ENCODE measurements around the gene SHC2.

The SHC2 gene

GRCh38 chr19:489418-490196 is 28.8 kb upstream of the SHC2 start:
- no peak for TF ChIP-seq CTCF (IDR thresholded peaks at IDR 0.05; ENCODE audit: low read depth, low read length, missing control alignments)
- DNase-seq (ENCODE audit: low read depth) = no peak
- H3K4me3 ChIP-seq (ENCODE audit: low read depth, low read length) = peak overlapping the region; percentile 93

GRCh38 chr19:488505-489417 is 27.9 kb upstream of the SHC2 start:
- peak overlapping the region; percentile 93 for H3K4me3 ChIP-seq (ENCODE audit: low read depth, low read length)
- peak; percentile 67 for DNase-seq (ENCODE audit: low read depth)
- TF ChIP-seq CTCF (IDR thresholded peaks at IDR 0.05; ENCODE audit: low read depth, low read length, missing control alignments) = no peak

- DNase-seq (ENCODE audit: low read depth) = no peak
- no peak overlapping the region for H3K4me3 ChIP-seq (ENCODE audit: low read depth, low read length)
- TF ChIP-seq CTCF (IDR thresholded peaks at IDR 0.05; ENCODE audit: low read depth, low read length, missing control alignments) = no peak
Measured at GRCh38 chr19:485583-486236, 24.9 kb upstream of the SHC2 start.

GRCh38 chr19:485077-485476 is 24.2 kb upstream of the SHC2 start:
- no peak for TF ChIP-seq CTCF (IDR thresholded peaks at IDR 0.05; ENCODE audit: low read depth, low read length, missing control alignments)
- no peak for DNase-seq (ENCODE audit: low read depth)
- H3K4me3 ChIP-seq (ENCODE audit: low read depth, low read length) = no peak overlapping the region

- no peak for DNase-seq (ENCODE audit: low read depth)
- no peak overlapping the region for H3K4me3 ChIP-seq (ENCODE audit: low read depth, low read length)
- TF ChIP-seq CTCF (IDR thresholded peaks at IDR 0.05; ENCODE audit: low read depth, low read length, missing control alignments) = no peak
Measured at GRCh38 chr19:484494-484893, 23.7 kb upstream of the SHC2 start.

GRCh38 chr19:483332-484072 is 22.7 kb upstream of the SHC2 start:
- DNase-seq (ENCODE audit: low read depth) = no peak
- no peak overlapping the region for H3K4me3 ChIP-seq (ENCODE audit: low read depth, low read length)
- TF ChIP-seq CTCF (IDR thresholded peaks at IDR 0.05; ENCODE audit: low read depth, low read length, missing control alignments) = no peak
